Gastroesophageal sphincter (tissue), 3 donors: Measurements from ENCODE around the gene RAD9B.

Experiments used
- EP300 ChIP-seq: sonication (generic); formaldehyde crosslinking; IDR thresholded peaks from one replicate; pipeline ENCODE4 v1.6.1; 2017; ENCODE audit warnings: antibody characterized with exemption, mild to moderate bottlenecking
- POLR2A ChIP-seq, 2 donors: fragments of 450-650 bp; IDR thresholded peaks; one replicate each; pipeline ENCODE4 v1.6.1; 2017; ENCODE audit warnings: antibody characterized with exemption in 2 of 2, mild to moderate bottlenecking in 2 of 2, moderate library complexity in 1 of 2
- POLR2AphosphoS5 ChIP-seq: sonication (generic); formaldehyde crosslinking; IDR thresholded peaks from one replicate; pipeline ENCODE4 v1.6.1; 2017; ENCODE audit warnings: antibody characterized with exemption
- TF ChIP-seq, protein P1 (sequence below), 4 experiments: fragments of 200-600 bp in 2 of 4; fragments of 450-650 bp in 2 of 4; sonication (generic) in 1 of 4; IDR thresholded peaks; one replicate each; pipeline ENCODE4 v1.5.1; 2017 to 2019; ENCODE audit warnings: antibody characterized with exemption in 4 of 4, mild to moderate bottlenecking in 2 of 4, moderate library complexity in 2 of 4

DNA sequence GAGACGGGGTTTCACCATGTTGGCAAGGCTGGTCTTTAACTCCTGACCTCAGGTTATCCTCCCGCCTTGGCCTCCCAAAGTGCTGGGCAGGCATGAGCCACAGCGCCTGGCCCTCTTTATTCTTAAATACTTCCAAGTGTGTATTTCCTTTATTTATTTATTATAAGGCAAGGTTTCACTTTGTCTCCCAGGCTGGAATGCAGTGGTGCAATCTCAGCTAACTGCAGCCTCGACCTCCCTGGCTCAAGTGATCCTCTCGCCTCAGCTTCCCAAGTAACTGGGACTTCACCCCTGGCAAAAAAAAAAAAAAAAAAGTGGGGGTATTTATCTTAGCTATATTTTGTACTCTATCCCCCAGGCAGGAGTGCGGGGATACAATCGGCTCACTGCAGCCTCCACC lies 26.7 kb upstream of the RAD9B start:
- TF ChIP-seq, protein P1, sequence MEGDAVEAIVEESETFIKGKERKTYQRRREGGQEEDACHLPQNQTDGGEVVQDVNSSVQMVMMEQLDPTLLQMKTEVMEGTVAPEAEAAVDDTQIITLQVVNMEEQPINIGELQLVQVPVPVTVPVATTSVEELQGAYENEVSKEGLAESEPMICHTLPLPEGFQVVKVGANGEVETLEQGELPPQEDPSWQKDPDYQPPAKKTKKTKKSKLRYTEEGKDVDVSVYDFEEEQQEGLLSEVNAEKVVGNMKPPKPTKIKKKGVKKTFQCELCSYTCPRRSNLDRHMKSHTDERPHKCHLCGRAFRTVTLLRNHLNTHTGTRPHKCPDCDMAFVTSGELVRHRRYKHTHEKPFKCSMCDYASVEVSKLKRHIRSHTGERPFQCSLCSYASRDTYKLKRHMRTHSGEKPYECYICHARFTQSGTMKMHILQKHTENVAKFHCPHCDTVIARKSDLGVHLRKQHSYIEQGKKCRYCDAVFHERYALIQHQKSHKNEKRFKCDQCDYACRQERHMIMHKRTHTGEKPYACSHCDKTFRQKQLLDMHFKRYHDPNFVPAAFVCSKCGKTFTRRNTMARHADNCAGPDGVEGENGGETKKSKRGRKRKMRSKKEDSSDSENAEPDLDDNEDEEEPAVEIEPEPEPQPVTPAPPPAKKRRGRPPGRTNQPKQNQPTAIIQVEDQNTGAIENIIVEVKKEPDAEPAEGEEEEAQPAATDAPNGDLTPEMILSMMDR (IDR thresholded peaks at IDR 0.05): no peak
- TF ChIP-seq POLR2A (IDR thresholded peaks at IDR 0.05) (no peak), POLR2AphosphoS5 (no peak), EP300 (no peak)
